GM13977 (cell line): ENCODE results near the gene MXRA8.
"Not testable (repeated sequence)": the region's sequence is repeated elsewhere in the genome, so short reads cannot be mapped to it uniquely, and the experiment has no call there.

Experiments used
- DNase-seq: peaks from one replicate; pipeline ENCODE4 v3.0.0; 2012; ENCODE audit warnings: low spot score
- CTCF ChIP-seq: IDR thresholded peaks from 2 replicates; pipeline ENCODE4 v1.5.1; 2012; ENCODE audit warnings: mild to moderate bottlenecking, control low read depth; ENCODE audit not compliant: insufficient read depth; ENCODE audit errors: extremely low read depth, missing control alignments
- in situ Hi-C: fragments of 300-500 bp; cut with MboI; formaldehyde crosslinking; loops from one replicate; pipeline ENCODE4 v1.12.0; 2022; ENCODE audit warnings: low sequenced_read_pairs, low pct_unique_long_range_greater_than_20kb, mixed read lengths, inconsistent platforms; ENCODE audit not compliant: unreplicated experiment

The MXRA8 gene

GRCh38 chr1:1373051-1373814 lies 14.9 kb upstream of the MXRA8 start:
- DNase-seq = no peak
- TF ChIP-seq CTCF = no peak
- in situ Hi-C loops = no loop called here

- in situ Hi-C loops = no loop called here
- DNase-seq = peak; percentile 89
- peak; percentile 91 for TF ChIP-seq CTCF
Observed at GRCh38 chr1:1371746-1372711, 13.7 kb upstream of the MXRA8 start.

- TF ChIP-seq CTCF = no peak
- in situ Hi-C loops = no loop called here
- DNase-seq = no peak
Observed at GRCh38 chr1:1371364-1371745, 13.0 kb upstream of the MXRA8 start.

GRCh38 chr1:1370771-1371300 lies 12.5 kb upstream of the MXRA8 start:
- in situ Hi-C loops = no loop called here
- no peak for TF ChIP-seq CTCF
- no peak for DNase-seq

- in situ Hi-C loops, DNase-seq: not testable (repeated sequence)
Observed at GRCh38 chr1:1370094-1370493, 11.7 kb upstream of the MXRA8 start.

- no peak for DNase-seq
- no peak for TF ChIP-seq CTCF
- in situ Hi-C loops = no loop called here
Observed at GRCh38 chr1:1367315-1367714, 9.0 kb upstream of the MXRA8 start.

GRCh38 chr1:1366699-1367066 lies 8.3 kb upstream of the MXRA8 start:
- no peak for DNase-seq
- in situ Hi-C loops = no loop called here
- no peak for TF ChIP-seq CTCF
